C4-2B (cell line): Measurements from ENCODE around the gene NOA1.
"Not testable (repeated sequence)": the region's sequence is repeated elsewhere in the genome, so short reads cannot be mapped to it uniquely, and the experiment has no call there.

Source experiments
- H3K27ac ChIP-seq: fragments of 450-650 bp; 2 replicates; pipeline ENCODE4 v1.5.1; 2017
- CTCF ChIP-seq: fragments of 450-650 bp; conservative IDR thresholded peaks from 2 replicates; pipeline ENCODE4 v1.5.1; 2017; ENCODE audit warnings: mild to moderate bottlenecking
- ZFX ChIP-seq: fragments of 450-650 bp; IDR thresholded peaks from 2 replicates; pipeline ENCODE4 v1.6.1; 2017

NOA1 gene

GRCh38 chr4:56930638-56931037, 46.8 kb downstream of the NOA1 start:
- TF ChIP-seq CTCF, result no peak
- TF ChIP-seq ZFX, result no peak
- no peak overlapping the region for H3K27ac ChIP-seq

- no peak overlapping the region for H3K27ac ChIP-seq
- TF ChIP-seq CTCF (no peak), ZFX (no peak)
Measured at GRCh38 chr4:56927196-56927595, 50.2 kb downstream of the NOA1 start.

GRCh38 chr4:56914977-56915376, 62.4 kb downstream of the NOA1 start:
- not testable (repeated sequence) for H3K27ac ChIP-seq

GRCh38 chr4:56914336-56914735, 63.1 kb downstream of the NOA1 start:
- H3K27ac ChIP-seq, result no peak overlapping the region
- TF ChIP-seq CTCF (no peak), ZFX (no peak)
